C4-2B (cell line): ENCODE results near the gene XAB2.

ENCODE experiments used
- CTCF ChIP-seq: fragments of 450-650 bp; conservative IDR thresholded peaks from 2 replicates; pipeline ENCODE4 v1.5.1; 2017; ENCODE audit warnings: mild to moderate bottlenecking
- ZFX ChIP-seq: fragments of 450-650 bp; IDR thresholded peaks from 2 replicates; pipeline ENCODE4 v1.6.1; 2017

GRCh38 chr19:7646426-7646700 lies 17.0 kb upstream of the XAB2 start:
- no peak for TF ChIP-seq CTCF
- no peak for TF ChIP-seq ZFX
